Stimulated activated CD4-positive, alpha-beta T cell treated with anti-CD3 and anti-CD28 coated beads, Interleukin-2, amount 100 ng/mL, for 24 hours (primary cell): ENCODE results near the gene C20orf144.
"Not testable (repeated sequence)": the region's sequence is repeated elsewhere in the genome, so short reads cannot be mapped to it uniquely, and the experiment has no call there.

Experiments
- DNase-seq, 2 donors: peaks; one replicate each; pipeline ENCODE4 v3.0.0-alpha.2; 2020

Gene C20orf144

DNA sequence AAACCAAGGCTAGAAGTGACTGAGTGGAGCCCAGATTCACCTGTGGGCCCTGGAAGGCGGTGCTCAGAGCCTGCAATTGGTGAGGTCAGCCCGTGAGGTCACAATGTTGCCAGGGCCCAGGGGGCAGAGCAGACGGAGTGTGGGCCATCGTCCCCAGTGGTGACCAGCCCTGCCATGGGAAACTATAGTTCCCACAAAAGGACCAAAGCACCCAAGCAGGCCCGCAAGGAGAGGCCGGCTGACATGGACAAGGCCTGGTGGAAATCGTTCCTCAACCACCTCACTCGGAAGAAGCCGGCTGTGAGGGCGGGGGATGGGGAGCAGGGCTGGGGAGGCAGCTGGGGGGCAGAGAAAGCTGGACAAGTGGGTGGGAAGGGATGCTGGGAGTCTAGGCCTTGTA, at the start of gene C20orf144:
Gene C20orf144 (plus strand): TSS at position 156 of the 400 bp plus-strand sequence. CDS start 19 bp downstream, at position 175.
- no peak for DNase-seq

DNA sequence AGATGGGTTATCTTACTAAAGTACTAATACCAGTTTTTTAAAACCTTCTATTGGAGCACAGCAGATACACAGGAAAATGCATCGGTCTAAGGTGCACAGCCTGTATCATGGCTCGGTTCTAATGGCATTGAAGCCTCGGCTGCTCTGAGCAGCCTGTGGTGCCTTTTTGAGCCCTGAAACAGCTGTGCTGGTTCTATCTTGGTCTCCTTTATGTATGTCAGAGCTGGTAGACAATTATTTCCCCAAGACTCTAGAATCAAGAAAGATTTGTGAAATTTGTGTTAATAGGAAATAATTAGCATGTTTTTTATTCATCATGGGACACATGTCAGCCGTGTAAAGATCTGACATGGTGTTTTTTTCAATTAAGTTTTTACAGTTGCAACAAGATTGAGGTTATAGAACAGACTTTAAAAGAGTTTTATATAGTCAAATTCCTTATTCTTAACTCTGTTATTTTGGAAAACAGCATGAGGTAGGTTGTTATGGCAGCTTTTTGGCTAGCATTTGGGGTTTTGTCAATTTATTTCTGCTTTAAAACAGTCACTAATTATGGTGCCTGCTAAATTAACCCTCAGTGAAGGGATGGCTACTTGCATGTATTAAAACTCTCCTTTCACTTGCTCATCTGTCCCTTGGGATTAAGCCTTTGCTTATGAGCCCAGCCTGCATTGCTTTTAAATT, 40.3 kb upstream of the C20orf144 start:
- no peak for DNase-seq

DNA sequence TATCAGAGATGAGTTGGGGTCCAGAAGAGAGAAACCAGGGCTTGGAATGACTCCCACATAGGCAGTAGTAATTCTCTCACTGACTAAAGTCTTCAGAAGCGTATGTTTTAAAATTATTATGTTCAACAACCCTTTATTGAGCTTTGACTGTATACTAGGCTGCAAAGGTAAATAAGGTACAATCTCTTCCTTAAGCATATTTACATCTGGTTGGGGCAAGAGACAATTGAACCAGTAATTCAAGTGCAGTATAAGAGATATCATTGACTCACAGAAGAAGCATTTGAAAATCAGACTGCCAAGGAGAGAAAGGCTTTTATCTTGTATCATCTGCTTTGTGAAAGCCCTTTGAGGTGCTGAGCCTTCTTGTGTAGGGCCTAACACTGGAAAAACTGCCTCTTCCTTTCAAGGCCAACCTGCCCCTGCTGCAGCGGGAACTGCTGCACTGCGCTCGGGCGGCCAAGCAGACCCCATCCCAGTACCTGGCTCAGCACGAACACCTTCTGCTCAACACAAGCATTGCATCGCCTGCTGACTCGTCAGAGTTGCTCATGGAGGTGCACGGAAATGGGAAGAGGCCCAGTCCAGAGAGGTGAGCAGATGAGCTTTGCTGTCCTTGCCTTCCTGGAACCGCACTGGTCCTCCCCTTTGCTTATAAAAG, 39.3 kb upstream of the C20orf144 start:
- DNase-seq: no peak

DNA sequence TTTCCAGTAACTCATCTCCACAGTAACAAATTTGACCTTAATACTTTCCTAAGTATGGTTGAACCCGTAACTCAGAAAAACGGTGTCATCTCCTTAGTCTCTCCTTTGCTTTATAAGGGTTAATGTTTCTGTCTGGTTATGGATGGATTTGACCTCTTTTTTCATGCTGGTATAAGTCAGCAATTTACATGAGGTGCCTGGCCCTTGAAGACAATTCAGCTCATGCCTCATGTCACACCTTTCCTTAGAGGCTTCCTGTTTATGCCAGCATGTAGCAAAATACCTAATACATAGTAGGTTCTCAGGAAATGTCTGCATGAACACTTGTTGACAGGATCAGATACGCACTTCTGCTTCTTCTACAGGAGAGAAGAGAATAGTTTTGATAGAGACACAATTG, 37.7 kb upstream of the C20orf144 start:
- no peak for DNase-seq

DNA sequence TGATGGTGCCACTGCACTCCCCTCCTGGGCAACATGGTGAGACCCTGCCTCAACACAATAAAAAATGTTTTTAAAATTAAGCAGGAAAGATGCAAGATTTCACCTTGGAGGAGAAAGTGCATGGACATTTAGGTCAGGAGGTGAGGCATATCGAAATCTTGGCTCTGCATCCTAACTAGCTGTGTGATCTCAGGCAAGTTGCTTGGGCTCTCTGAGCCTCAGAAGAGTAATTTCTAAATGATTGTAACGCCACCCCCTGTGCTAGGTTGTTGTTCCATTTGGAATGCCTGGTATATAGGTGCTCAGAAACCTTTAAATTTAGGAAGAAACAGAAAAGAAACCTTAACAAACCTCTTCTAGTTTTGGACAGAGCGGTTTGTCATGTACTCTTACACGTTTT, 35.9 kb upstream of the C20orf144 start:
- DNase-seq: no peak

DNA sequence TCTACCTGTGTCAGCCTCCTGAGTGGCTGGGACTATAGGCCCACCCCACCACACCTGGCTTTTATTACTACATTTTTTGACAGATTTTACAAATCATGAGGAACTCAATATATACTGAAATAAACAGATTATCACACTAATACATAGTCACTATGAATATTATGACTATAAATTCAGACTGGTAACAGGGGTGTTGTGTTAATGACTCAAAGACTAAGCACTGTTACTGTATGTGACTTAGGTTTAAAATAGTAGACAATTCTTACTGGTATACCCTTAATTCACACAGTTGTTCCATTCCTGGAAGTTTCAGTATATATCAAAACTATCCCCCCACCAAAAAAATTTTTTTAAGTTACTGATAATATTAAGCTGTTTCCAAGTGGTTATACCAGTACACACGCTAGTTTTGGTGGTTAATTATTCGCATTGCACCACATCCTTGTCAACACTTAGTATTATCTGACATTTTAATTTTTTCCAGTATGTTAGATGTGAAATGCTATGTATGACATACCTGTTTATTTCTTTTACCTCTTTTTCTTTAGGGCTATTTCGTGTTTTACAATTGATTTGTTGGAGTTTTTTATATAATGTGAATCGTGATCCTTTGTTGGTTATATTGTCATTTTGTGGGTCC, 34.4 kb upstream of the C20orf144 start:
- no peak for DNase-seq

DNA sequence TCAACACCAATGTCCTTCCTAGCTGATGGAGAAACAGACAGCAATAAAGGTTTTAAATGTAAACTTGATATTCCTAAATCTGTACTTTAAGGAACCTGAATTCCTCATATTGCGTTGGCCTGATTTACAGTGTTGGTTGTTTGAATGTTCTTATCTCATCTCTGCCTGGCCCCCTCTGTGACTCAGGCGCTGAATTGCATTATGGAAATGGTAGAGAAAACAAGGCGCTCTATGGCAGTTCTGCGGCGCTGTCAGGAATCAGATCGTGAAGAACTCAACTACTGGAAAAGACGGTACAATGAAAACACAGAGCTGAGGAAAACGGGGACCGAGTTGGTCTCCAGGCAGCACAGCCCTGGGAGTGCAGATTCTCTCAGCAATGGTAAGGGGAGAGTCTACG, 32.6 kb upstream of the C20orf144 start:
- no peak for DNase-seq

DNA sequence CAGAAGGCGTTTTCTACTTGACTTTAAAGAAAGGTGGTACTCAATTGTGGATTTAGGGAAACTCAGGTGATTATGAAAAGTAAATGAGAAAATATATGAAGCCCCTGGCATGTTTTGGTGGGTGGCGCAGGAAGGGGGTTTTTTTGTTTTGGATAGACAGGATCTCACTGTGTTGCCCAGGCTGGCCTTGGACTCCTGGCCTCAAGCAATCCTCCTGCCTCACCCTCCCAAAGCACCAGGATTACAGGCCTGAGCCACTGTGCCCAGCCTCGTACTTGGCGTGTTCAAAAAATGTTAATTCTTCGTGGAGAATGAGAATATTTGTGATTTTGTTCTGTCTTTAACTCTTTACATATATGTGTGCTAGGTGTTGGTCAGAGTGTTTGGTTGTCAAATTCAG, 32.1 kb upstream of the C20orf144 start:
- no peak for DNase-seq

DNA sequence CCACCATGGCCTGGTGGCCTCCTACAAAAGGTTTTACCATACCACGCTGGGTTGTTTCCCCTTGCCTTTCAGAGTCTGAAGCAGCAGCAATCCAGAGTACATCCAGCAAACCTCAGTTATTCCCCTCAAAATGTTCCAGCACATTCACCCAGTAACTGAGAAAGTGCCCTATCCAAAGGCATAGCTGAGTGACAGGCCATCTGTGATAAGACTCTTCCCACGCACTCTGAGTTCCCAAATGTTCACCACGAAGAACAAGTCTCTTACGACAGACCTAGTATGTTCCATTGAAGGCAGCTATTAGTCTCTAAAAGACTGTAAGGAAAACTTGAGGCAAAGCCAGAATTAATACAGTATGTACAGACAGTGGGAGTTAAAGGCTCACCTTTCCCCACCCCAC, 31.6 kb upstream of the C20orf144 start:
- DNase-seq: no peak

DNA sequence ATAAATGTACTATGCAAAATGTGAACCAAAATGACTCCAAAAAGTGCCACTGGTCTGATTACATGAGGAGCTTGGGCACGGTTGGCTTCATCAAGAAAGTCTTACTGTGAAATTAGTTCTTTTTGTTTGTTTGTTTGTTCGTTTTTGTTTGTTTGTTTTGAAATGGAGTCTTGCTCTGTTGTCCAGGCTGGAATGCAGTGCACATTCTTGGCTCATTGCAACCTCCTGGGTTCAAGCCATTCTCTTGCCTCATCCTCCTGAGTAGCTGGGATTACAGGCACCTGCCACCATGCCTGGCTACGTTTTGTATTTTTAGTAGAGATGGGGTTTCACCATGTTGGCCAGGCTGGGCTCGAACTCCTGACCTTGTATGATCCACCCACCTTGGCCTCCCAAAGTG, 30.2 kb upstream of the C20orf144 start:
- DNase-seq: not testable (repeated sequence)

DNA sequence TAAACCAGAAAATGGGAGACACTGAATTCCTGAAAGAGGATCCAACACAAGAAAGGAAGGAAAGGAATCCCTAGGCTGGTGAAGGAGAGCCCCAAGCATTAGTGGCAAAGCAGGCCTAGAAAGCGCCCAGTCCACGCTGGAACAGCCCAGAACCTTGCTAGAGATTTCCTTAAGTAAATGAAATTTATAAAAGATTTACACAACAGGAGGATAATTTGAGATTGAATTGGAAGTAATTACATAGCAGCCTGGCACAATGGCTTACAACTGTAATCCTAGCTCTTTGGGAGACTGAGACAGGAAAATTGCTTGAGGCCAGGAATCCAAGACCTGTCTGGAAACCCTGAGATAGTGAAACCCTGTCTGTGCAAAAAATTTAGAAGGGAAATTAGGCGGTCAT, 26.8 kb upstream of the C20orf144 start:
- no peak for DNase-seq

DNA sequence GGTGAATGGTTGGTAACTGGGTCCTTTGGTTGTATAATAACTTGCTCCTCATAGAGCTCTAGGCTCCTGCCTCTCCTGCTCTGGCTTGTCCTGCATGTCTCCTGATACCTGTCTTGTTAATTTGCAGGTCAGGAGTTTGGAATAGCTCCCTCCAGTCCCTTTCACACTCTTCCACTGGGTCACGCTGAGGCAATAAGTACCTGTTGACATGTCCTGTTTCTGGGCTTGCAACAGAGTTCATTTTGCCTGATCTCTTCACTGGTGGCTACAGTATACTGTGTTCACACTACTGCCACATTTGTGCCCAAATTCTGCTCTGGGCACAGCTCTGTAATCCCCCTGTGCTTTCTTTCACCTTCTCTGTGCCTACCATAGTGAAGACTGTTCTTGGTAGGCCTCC, 25.4 kb upstream of the C20orf144 start:
- DNase-seq: no peak

DNA sequence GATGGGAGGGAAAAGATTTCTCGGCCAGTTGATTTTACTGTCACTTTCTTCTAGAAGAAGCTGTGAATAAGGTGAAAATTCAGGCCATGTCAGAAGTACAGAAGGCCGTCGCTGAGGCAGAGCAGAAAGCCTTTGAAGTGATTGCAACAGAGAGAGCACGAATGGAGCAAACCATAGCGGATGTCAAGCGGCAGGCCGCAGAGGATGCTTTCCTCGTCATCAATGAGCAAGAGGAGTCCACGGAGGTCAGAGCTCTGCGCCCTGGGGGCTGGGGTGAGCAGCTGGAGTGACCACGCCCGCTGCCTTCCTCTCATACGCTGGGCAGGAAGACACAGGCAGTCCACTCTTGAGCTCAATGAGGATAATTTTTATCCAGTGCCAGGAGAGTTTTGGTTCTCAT, 21.8 kb upstream of the C20orf144 start:
- DNase-seq: no peak

DNA sequence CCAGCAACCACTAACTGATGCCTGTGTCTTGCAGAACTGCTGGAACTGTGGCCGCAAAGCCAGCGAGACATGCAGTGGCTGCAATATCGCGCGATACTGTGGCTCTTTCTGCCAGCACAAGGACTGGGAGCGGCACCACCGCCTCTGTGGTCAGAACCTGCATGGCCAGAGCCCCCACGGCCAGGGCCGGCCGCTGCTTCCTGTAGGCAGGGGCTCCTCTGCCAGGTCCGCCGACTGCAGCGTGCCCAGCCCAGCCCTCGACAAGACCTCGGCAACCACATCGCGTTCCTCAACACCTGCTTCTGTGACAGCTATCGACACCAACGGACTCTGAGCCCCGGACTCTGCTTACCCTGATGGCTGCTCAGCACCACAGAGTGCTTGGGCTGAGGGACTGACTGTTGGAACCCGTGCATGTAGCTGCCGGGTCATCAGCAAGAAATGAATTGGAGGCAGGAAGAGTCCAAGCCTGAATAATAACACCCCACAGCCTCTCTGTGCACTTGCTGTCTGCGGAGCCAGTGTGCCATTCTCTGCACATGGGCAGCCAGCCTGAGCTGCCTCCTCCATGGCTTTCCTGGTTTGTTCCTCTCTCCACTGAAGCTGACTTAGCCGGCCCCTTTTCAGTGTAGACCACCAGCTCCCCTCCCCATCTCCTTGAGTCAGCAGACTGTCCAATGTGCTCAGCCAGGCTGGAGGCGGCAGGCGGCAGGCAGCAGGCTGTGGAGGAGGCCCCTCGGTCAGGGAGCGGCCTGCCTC, 17.6 kb upstream of the C20orf144 start:
- no peak for DNase-seq

DNA sequence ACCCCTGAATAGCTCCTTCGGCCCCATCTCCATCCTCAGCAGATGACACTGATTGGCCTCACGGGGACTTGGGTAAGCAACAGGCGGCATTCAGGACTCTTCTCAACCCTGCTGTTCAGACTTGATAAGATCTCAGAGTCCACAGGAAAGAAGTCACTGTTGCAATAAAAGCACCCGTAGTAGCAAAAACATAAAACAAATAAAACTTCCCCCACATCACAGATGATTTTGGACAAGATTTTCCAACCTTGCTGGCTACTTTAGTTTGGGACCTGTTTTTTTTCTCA, 17.1 kb upstream of the C20orf144 start:
- DNase-seq: no peak

DNA sequence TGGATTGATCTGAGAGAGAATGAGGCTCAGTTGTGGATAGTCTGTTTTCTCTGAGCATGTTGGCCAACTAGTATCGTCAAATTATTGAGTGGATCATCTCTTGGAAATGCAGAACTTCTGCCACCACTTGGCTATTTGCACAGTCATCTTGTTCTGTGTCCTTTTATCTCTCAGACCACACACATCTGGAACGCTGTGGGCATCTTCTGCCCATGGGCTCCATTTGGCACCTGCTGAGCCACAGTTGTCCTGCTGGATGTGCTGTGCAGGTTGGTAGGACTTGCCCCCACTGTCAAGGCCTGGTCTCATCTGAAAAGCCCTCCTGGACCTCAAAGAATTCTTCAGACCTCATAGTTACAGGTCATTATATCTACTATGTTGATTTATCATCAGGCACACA, 16.7 kb upstream of the C20orf144 start:
- DNase-seq: no peak

DNA sequence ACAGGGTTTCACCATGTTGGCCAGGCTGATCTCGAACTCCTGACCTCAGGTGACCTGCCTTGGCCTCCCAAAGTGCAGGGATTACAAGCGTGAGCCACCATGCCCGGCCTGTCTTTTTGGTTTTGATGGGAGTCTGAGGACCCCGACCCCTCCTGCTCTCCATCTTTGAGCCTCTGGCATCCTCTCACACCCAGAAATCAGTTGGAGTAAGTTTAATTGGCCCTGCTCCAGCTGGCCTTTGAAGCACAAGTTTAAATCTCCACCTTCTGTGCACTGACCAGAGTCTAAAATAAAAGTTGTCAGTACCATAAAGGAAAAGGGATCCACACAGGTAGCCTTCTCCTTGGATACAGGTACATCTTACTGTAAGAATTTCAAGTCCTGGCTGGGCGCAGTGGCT, 15.9 kb upstream of the C20orf144 start:
- DNase-seq: no peak

DNA sequence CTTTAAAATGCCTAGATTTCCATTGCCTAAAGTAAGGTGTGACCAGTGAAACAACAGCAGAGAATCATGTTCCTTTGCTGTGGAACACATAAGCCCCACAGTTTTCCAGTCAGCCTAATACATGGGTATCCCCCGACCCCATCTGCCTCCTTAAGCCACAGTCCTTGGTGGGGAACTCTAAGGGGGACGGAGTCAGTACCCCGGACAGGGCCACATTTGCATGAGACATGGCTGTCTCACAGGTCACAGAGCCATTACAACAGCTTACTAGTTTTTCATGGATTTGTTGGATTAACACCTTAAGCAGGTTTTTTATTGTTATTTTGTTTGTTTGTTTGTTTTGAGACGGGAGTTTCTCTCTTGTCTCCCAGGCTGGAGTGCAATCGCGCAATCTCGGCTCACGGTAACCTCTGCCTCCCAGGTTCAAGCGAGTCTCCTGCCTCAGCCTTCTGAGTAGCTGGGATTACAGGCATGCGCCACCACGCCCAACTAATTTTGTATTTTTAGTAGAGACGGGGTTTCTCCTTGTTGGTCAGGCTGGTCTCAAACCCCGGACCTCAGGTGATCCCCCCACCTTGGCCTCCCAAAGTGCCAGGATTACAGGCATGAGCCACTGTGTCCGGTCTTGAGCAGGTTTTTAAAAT, 15.0 kb upstream of the C20orf144 start:
- DNase-seq: not testable (repeated sequence)

DNA sequence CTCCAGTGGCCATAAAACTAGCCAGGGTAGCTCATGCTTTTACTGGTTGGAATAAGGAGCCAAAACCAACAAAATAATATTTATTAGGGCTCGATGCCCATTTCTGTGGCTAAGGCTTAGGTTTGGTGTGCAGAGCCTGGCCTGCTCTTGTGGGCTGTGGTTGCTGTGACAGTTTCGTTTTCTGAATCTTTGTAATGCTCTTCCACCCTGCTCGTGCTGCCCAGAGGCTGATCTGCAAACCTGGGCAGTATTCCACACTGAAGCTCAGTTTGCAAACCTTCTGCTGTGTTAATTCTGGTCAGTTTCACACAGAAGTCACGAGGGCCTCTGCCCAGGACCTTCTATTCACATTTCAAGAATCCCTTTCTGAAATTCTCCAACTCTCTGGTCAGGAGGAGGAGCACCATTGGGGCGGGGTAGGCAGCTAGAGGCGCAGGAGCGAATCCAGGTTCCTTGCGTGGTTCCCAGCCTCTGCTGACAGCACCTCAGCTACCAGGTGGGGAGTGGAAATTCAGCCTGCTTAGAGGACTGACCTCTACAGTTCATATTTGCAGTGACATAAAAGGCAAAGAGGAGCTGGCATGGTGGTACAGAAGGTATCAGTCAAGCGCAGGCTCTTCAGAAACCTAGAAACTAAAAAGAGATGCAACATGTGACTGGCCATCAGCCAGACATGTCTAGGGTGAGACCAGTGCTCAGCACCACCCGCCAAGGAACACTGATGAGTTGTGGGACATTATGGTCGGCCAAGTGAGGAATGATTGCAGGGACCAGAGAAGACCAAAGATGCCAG, 14.3 kb upstream of the C20orf144 start:
- no peak for DNase-seq

DNA sequence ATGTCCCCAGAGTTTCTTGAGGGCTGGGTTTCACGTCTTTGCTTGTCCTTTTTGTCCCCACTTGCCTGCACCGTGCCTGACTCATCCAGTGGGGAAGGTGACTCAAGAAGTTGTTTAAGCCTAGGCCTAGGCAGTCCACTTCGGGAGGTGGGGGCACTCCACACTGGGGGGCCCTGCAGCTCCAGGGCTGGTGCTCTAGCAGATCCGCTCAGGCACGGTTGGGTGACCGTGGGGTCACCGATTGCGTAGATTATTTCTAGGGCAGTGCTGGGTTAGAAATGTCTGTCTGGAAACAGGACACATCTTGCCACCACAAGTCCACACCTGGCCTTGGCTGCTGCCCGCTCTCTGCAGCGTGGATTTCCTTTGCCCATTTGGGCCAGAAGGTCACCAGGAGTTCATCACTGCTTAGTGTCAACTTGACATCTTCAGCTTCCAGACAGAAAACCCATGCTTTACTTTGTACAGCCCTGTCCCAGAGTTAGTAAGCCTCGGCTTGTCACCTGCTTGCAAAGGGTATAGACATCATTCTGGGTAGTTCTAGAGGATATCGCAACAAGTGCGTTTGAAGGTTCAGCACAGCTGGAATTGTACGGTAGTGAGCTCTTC, 13.6 kb upstream of the C20orf144 start:
- DNase-seq: no peak

DNA sequence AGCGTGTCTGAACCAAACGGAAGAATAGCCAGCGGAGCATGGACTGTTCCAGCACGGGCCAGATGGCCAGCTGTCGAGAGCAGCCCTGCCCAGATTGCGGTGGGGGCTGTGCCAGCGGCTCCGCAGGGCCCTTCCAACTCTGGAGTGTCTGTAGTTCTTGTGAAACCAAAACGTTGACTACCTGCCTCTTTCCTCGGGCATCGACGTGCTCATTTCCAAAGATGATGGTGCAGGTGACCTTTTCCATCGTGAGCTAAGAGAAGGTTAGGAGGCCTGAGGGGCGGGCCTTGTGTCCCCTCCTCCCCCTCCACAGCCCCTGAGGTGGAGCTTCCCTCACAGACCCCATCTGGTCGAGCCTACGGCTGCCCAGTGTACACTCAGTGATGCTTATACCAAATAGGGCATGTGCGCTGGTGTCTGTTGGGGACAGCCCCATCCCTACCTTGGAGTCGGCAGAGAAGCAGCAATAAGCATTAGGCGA, 12.9 kb upstream of the C20orf144 start:
- no peak for DNase-seq
